K562 (cell line): Measurements from ENCODE around the gene TMEM127. TPM values are rescaled to one million over a fixed set of nuclear protein-coding genes. Genes with fewer than 3 reads are reported as not detected.

Experiments used
- BRF2 ChIP-seq: IDR thresholded peaks from 3 replicates; pipeline ENCODE4 v1.6.1; 2011; ENCODE audit warnings: borderline replicate concordance, mild to moderate bottlenecking; ENCODE audit not compliant: insufficient read length, insufficient read depth
- CBFA2T3 ChIP-seq: fragments of 450-650 bp; IDR thresholded peaks from 2 replicates; pipeline ENCODE4 v1.6.1; 2017
- ELF1 ChIP-seq: fragments of 200-800 bp; sonication (Bioruptor generic); IDR thresholded peaks from 2 replicates; pipeline ENCODE4 v1.6.1; 2016; ENCODE audit warnings: missing genetic modification characterization, missing compliant biosample characterization
- PURB ChIP-seq: sonication (generic); formaldehyde crosslinking; IDR thresholded peaks from 2 replicates; pipeline ENCODE4 v1.9.0; 2021; ENCODE audit warnings: low read depth, mild to moderate bottlenecking, missing genetic modification reagents
- RAD21 ChIP-seq, 2 experiments: fragments of 250-450 bp in 1 of 2; fragments of 450-650 bp in 1 of 2; sonication (Bioruptor Pico) in 1 of 2; formaldehyde crosslinking in 1 of 2; IDR thresholded peaks in 1 of 2; conservative IDR thresholded peaks in 1 of 2; 2 replicates each; pipeline versions ENCODE4 v1.4.0 to v1.8.0; 2020 to 2022; ENCODE audit warnings: mild to moderate bottlenecking in 2 of 2, moderate library complexity in 1 of 2
- RBM14 ChIP-seq: fragments of 200-400 bp; formaldehyde crosslinking; IDR thresholded peaks from 2 replicates; pipeline ENCODE4 v1.6.1; 2018; ENCODE audit warnings: low read depth, mild to moderate bottlenecking, low read length, moderate library complexity, borderline replicate concordance; ENCODE audit not compliant: insufficient read depth
- ZBTB11 ChIP-seq, 3 experiments: fragments of 200-800 bp in 1 of 3; fragments of 250-450 bp in 1 of 3; fragments of 450-650 bp in 1 of 3; sonication (Bioruptor Pico) in 1 of 3; sonication (Bioruptor generic) in 1 of 3; formaldehyde crosslinking in 1 of 3; IDR thresholded peaks; 2 replicates each; pipeline versions ENCODE4 v1.6.1 to v1.8.0; 2016 to 2022; ENCODE audit warnings: mild to moderate bottlenecking in 2 of 3, missing genetic modification characterization in 2 of 3, missing compliant biosample characterization in 1 of 3, moderate library complexity in 1 of 3
- ZFPM2 ChIP-seq: fragments of 250-450 bp; sonication (Bioruptor Pico); IDR thresholded peaks from 2 replicates; pipeline ENCODE4 v1.5.1; 2022; ENCODE audit warnings: mild to moderate bottlenecking
- ZNF518B ChIP-seq: fragments of 250-450 bp; sonication (Bioruptor Pico); IDR thresholded peaks from 2 replicates; pipeline ENCODE4 v1.5.0; 2021; ENCODE audit warnings: mild to moderate bottlenecking, moderate library complexity
- ZNF644 ChIP-seq: fragments of 200-800 bp; sonication (Bioruptor generic); IDR thresholded peaks from 2 replicates; pipeline ENCODE4 v1.6.1; 2016; ENCODE audit warnings: low read depth, missing genetic modification characterization, missing compliant biosample characterization
- ZNF778 ChIP-seq: fragments of 450-650 bp; formaldehyde crosslinking; IDR thresholded peaks from 2 replicates; pipeline ENCODE4 v1.4.0; 2020; ENCODE audit warnings: mild to moderate bottlenecking, moderate library complexity
- polyA plus RNA-seq, 8 experiments: library from polyadenylated mRNA; depleted of rRNA in 4 of 8; stranded (reverse) in 5 of 8; unstranded in 3 of 8; fragments of >200 nt; fragmentation: Nextera tagmentation in 2 of 8; fragmentation: Illumina TruSeq in 1 of 8; extraction: Ambion mirVana in 2 of 8; extraction: Trizol in 1 of 8; gene quantifications; 2 replicates each; pipeline versions ENCODE4 v1.2.1 to v1.2.3, GENCODE V29; 2011 to 2014; ENCODE audit warnings: inconsistent platforms in 1 of 8, missing spikeins in 1 of 8
- total RNA-seq, 7 experiments: library from RNA; depleted of rRNA in 6 of 7; stranded (reverse); fragments of >200 nt in 6 of 7; fragmentation: Illumina TruSeq in 2 of 7; extraction: Trizol in 2 of 7; gene quantifications; 2 replicates each; pipeline versions ENCODE4 v1.2.1 to v1.2.3, GENCODE V29; 2011 to 2021; ENCODE audit warnings: low replicate concordance in 1 of 7
- TF ChIP-seq, protein P1 (sequence below): sonication (generic); formaldehyde crosslinking; IDR thresholded peaks from 2 replicates; pipeline ENCODE4 v1.8.1; 2023; ENCODE audit warnings: mild to moderate bottlenecking, missing genetic modification reagents
- TF ChIP-seq, protein P2 (sequence below): sonication (generic); formaldehyde crosslinking; IDR thresholded peaks from 2 replicates; pipeline ENCODE4 v1.8.1; 2023; ENCODE audit warnings: mild to moderate bottlenecking, missing genetic modification reagents

TMEM127 gene
- total and polyA plus RNA-seq, 9 of the 15 experiments (the other 6 are each of a cell fraction or from before 2014, with no cell fraction given): 1.7 to 20.0 (median 9.9) TPM

- TF ChIP-seq ZBTB11 (CRISPR knock-in tag; IDR thresholded peaks at IDR 0.05): peak in 1 of 3 experiments; percentile 78; a peak in 2 of 6 replicates
- TF ChIP-seq ELF1 (tag): peak; percentile 79
- TF ChIP-seq ZNF644: peak; percentile 74; the same call in 1 of the 2 replicates
- no peak for TF ChIP-seq BRF2
- no peak for TF ChIP-seq ZNF778 (CRISPR knock-in tag)
- TF ChIP-seq, protein P1, sequence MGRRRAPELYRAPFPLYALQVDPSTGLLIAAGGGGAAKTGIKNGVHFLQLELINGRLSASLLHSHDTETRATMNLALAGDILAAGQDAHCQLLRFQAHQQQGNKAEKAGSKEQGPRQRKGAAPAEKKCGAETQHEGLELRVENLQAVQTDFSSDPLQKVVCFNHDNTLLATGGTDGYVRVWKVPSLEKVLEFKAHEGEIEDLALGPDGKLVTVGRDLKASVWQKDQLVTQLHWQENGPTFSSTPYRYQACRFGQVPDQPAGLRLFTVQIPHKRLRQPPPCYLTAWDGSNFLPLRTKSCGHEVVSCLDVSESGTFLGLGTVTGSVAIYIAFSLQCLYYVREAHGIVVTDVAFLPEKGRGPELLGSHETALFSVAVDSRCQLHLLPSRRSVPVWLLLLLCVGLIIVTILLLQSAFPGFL (CRISPR knock-in tag): no peak
- TF ChIP-seq, protein P2, sequence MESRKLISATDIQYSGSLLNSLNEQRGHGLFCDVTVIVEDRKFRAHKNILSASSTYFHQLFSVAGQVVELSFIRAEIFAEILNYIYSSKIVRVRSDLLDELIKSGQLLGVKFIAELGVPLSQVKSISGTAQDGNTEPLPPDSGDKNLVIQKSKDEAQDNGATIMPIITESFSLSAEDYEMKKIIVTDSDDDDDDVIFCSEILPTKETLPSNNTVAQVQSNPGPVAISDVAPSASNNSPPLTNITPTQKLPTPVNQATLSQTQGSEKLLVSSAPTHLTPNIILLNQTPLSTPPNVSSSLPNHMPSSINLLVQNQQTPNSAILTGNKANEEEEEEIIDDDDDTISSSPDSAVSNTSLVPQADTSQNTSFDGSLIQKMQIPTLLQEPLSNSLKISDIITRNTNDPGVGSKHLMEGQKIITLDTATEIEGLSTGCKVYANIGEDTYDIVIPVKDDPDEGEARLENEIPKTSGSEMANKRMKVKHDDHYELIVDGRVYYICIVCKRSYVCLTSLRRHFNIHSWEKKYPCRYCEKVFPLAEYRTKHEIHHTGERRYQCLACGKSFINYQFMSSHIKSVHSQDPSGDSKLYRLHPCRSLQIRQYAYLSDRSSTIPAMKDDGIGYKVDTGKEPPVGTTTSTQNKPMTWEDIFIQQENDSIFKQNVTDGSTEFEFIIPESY: no peak
- no peak for TF ChIP-seq ZNF518B (CRISPR knock-in tag)
- no peak for TF ChIP-seq ZFPM2 (CRISPR knock-in tag)
- no peak for TF ChIP-seq CBFA2T3
- TF ChIP-seq PURB: no peak
- no peak for TF ChIP-seq RBM14
- TF ChIP-seq RAD21 (CRISPR knock-in tag; conservative IDR thresholded peaks at IDR 0.05 in 1 of 2, IDR thresholded peaks at IDR 0.05 in 1 of 2): peak in 1 of 2 experiments; percentile 27; a peak in 1 of 4 replicates
Measured at GRCh38 chr2:96225016-96225533, 40.7 kb downstream of the TMEM127 start (continued).
